Suppressor macrophage (primary cell): ENCODE results near the gene NAGA.
"Not testable (repeated sequence)": the region's sequence is repeated elsewhere in the genome, so short reads cannot be mapped to it uniquely, and the experiment has no call there.

Experiments used
- DNase-seq, 4 experiments: peaks; one replicate each; pipeline ENCODE4 v3.0.0-alpha.2; 2020 to 2022
- total RNA-seq, 17 experiments: gene quantifications; one replicate each; lab custom pipeline; 2026; ENCODE audit warnings: mixed read lengths in 6 of 17, inconsistent platforms in 3 of 17; lab: John Stamatoyannopoulos, UW

NAGA gene
- total RNA-seq, result 140 to 287 (median 220) reads per million in 17 experiments

- DNase-seq, result peak; percentile 96 to 98 (median 98)
These were observed at the start of gene NAGA for GRCh38 chr22:42070517-42071422. TSS of gene NAGA (minus strand) at chr22:42070812. CDS start at chr22:42070297, 515 bp downstream.

DNA sequence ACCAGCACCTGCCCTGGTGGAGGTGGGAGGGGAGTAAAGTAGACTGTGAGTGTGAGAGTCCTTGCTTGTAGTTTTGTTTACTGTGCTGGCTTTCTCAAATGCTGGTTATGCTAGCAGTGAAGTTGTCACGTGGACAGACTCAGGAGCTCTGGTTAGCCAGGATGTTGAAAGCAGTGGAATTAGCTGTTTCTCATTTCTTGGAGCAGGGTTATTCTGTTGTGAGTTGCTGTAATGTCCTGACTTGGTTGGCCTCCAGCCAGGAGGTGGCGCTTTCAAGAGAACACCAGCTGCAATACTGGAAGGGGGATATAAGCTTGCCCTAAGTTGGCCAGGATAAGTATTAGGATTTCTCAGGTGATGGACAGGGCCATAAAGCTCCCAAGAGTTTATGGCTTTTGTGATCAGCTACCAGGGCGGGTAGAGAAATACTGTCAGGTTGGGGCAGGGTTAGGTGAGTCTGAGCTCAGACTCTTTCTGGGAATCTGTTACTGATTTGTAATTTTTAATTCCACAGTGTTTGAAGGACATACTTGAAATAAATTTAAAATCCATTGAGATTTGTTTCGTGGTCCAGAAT is 46.3 kb upstream of the NAGA start:
- no peak for DNase-seq

GRCh38 chr22:42115420-42115830 is 44.8 kb upstream of the NAGA start:
- not testable (repeated sequence) for DNase-seq

- DNase-seq, result peak in 2 of 4 experiments; percentile 17 to 30
These were observed 44.1 kb upstream of the NAGA start for GRCh38 chr22:42114721-42115120.

- DNase-seq, result not testable (repeated sequence)
These were observed 42.2 kb upstream of the NAGA start for GRCh38 chr22:42112793-42113192.

GRCh38 chr22:42111798-42112197 is 41.2 kb upstream of the NAGA start:
- no peak for DNase-seq

- no peak for DNase-seq
These were observed 38.2 kb upstream of the NAGA start for GRCh38 chr22:42108848-42109247.

GRCh38 chr22:42104332-42104860 is 33.8 kb upstream of the NAGA start:
- DNase-seq, result not testable (repeated sequence)

DNA sequence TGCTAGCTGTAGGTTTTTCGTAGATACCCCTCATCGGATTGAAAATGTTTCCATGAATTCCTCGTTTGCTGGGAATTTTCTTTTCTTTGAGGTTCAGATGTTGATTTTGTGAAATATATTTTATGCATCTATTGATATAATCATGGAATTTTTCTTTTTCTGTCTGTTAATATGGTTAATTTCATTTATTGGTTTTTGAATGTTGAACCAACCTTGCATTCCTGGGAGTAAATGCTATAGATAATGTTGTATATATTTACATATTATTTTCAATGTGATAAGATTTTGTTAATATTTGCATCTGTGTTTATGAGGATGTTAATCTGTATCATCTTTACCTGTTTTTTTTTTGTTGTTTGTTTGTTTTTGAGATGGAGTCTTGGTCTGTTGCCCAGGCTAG is 30.6 kb upstream of the NAGA start:
- no peak for DNase-seq

GRCh38 chr22:42091455-42091782 is 20.8 kb upstream of the NAGA start:
- DNase-seq, result no peak

GRCh38 chr22:42090596-42091454 is 20.2 kb upstream of the NAGA start, which contains the start of gene NDUFA6:
TSS of gene NDUFA6 (minus strand) at chr22:42090772. CDS start at chr22:42090744, 28 bp downstream.
- DNase-seq, result peak; percentile 99 to 100 (median 99)

DNA sequence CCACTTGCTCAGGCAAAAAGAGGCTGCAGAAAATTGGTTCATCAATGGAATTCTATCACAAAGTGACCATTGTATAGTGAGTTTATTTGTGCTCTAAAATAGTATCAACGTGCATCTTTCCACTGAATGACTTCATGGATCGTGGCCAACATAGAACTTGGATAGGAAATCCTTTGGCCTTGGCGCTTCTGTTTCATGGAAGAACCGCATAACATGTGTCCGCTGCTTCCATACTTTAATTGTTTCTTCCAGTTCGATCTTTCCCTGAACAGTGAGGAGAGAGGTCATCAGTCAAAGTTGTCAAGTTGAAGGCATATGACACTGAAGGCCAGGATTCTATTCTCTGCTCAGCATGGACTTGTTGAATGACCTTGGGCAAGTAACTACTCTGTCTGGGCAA is 15.4 kb upstream of the NAGA start:
- DNase-seq, result no peak

- no peak for DNase-seq
These were observed 14.3 kb upstream of the NAGA start for GRCh38 chr22:42084874-42085273.

DNA sequence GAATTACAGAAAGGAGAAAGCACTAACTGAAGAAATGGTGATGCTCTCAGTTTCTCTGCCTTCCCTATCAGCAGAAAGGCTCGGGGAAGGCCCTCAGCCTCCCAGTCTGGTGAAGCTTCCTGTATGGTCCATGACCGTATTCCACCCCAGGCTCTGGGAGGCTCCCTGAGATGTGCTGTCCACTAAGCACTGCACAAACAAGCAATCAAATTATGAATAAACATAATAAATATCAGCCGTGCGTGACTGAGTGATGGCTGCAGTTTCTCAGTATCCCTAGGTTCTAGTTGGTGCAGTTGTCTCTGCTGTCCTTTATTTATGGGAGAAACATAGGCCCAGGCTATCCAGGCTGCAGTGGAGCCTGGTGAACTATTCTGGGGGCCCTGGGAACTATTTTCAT is 12.5 kb upstream of the NAGA start:
- DNase-seq, result no peak

- DNase-seq, result peak; percentile 51 to 71 (median 54)
These were observed 9.7 kb upstream of the NAGA start for GRCh38 chr22:42080287-42080686.

DNA sequence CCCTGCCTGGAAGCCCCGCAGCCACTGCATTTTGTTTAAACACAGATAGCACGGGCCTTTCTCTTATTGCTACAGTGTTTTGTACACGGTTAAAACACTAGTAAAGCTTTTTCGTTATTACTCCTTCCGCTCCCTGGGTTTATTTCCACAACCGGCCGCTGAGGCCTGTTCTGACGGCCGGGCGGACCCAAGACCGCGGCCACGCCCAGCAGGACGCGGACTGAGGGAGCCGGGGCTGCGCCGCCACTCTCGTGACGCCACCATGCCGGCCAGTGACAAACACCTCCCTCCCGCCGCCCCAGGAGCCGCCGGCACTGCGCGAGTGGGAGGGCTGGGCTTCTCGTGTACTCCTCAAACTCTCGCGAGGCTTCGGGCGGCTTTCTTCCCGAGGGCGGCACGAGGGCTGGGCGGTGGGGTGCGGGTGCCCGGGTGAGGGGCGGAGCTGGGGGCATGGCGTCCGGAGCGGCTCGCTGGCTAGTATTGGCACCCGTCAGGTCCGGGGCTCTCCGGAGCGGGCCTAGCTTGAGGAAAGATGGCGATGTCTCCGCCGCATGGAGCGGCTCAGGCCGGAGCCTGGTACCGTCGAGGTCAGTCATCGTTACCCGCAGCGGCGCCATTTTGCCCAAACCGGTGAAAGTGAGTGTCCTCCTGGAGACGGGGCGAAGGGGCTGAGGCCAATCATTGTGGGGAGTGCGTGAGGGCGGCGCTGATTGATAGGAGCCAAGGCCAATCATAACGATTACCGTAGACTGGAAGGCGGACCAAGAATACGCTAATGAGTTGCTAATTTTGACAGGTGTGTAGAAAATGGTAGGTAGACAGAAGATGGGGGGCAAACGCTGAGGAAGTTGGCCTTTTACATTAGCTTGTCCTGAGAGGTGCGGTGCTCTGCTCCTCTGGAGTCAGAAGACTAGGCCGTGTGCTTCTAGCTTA is 9.0 kb upstream of the NAGA start, which contains the start of gene SMDT1:
Gene SMDT1 (plus strand): TSS at position 382 of the 933 bp plus-strand sequence. CDS start 69 bp downstream, at position 451.
- DNase-seq, result peak; percentile 100

DNA sequence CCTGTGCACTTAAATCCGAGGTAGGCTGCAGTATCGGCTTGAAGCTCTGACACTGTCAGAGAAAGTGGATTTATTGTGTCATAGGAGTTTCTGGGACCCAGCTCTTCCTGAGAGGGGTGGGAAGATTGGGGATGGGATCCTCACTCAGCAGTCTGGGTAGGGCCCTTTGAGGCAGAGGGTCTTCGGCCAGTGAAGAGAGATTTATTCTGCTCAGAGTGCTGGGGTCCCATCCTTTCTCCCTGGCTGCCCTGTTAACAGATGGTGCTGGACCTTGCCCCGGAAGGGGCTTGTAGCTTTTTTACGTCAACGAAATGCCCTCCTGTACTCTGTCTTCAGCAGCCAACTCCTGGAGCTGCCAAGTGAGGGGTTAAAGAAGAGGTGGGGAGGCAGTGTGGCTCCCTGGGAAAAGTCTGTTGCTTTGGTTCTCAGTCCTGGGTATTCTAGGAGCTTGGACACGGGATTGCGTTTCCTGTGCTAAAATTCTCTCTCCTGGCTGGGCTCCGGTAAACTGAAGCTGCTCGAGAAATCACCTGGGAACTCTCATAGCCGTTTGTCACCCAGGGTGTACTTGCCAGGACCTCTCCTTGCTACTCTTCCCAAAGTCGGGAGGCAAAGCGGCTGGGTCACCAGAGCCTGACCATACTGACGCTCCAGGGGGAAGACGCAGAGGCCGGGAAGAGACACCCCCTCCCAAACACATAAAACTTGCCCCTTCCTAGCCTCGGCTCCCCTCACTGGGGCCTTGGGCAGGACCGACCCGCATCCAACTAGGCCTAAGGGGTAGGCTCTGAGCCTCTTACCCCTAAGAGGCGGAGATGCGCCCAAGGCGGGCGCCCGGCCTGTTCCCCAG is 8.1 kb upstream of the NAGA start:
- no peak for DNase-seq

GRCh38 chr22:42077486-42078125 is 7.0 kb upstream of the NAGA start:
- no peak for DNase-seq

DNA sequence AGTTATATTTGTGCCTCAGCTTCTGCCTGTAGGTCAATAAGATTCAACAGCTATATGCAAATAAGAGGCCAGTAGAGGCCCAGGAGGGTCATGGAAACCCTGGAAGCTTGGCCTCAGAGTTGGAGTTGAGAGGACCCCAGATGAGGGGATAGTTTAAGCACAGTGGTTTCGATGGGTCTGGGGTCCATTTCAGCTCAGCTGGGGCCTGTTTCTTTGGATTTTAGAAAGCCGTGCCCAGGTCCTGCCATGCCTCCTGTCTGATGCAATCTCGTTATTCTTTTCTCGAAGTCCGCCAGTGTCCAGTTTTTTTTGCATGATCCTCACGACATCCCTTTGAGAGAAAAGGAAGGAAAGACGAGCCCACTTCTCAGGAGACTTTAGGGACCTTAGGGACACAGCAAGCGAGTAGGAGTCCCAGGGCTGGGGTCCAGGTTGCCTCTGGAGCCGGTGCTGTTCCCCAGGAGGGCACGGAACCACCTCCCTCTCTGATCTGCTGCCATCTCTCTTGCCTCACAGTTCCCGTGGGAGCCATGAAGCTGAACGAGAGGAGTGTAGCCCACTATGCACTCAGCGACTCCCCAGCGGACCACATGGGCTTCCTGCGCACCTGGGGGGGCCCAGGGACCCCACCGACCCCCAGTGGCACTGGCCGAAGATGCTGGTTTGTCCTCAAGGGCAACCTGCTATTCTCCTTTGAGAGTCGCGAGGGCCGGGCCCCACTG is 6.3 kb upstream of the NAGA start:
- DNase-seq, result no peak
